GM18511 (cell line): Measurements from ENCODE around the gene CSRP3.

Experiments
- ATAC-seq: cut with Tn5 transposase; IDR thresholded peaks from one replicate; pipeline ENCODE4 v1.9.1; 2021; ENCODE audit warnings: mild to moderate bottlenecking, moderate library complexity; ENCODE audit not compliant: unreplicated experiment

Gene CSRP3

GRCh38 chr11:19134004-19134403 is 67.8 kb downstream of the CSRP3 start:
- no peak for ATAC-seq
